ENCODE measurements around the gene C19orf12. TPM values are rescaled to one million over a fixed set of nuclear protein-coding genes. Genes with fewer than 3 reads are reported as not detected.

C19orf12 gene
- polyA plus RNA-seq, 1 donor = 23.8 TPM

DNA sequence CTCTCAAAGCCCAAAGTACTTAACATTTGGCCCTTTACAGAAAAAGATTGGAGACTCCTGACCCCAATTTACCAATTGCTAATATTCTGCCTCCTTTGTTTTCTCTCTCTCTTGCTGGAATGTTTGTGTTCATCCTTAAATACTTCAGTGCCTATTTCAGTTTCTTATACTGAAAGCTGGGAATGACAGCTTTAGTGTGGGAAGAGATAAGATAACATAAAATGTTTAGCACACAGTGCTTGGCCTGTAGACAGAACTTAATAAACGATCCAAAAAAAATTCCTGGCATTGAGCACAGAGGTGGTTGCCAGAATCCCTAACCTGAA, 52.8 kb downstream of the C19orf12 start:
- no peak for DNase-seq

DNA sequence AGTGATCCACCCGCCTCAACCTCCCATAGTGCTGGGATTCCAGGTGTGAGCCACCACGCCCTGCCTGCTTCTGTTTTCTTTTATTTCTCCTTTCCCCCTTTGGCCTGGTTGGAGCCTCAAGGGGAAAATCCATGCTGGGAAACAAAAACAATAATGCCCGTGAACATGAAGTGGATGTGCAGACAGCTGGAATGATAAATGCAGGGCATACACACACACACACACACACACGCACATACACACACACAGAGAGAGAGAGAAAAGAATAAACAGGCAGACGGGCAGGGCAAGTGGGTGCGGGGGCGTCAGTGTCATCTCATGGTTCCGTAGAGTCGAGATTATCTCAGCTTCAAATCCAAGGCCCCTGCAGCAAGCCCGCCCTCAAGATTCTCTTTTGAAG, 54.2 kb downstream of the C19orf12 start:
- no peak for DNase-seq

DNA sequence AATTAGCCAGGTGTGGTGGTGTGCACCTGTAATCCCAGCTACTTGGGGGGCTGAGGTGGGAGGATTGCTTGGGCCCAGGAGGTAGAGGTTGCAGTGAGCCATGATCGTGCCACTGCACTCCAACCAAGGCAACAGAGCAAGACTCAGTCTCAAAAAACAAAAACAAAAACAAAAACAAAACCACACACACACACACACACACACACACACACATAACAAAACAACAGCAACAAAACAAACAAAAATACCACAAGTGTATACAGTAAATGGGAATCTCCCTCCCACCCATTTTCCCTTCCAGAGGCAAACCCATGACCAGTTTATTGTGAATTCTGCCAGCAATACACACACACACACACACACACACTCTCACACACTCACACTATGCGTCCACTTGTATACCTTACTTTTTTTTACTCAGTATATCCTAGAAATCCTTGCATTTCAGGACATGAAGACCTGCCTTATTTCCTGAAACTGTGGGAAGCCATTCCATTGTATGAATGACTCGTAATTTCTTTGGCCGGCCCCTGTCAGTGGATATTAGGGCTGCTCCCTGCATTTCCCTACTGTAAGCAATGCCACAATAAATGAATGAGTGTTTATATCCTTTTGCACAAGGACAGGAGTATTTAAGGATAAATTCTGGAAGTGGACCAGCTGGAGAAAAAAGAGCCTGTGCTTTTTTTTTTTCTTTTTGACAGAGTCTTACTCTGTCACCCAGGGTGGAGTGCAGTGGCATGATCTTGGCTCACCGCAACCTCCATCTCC, 56.7 kb downstream of the C19orf12 start:
- no peak for DNase-seq

DNA sequence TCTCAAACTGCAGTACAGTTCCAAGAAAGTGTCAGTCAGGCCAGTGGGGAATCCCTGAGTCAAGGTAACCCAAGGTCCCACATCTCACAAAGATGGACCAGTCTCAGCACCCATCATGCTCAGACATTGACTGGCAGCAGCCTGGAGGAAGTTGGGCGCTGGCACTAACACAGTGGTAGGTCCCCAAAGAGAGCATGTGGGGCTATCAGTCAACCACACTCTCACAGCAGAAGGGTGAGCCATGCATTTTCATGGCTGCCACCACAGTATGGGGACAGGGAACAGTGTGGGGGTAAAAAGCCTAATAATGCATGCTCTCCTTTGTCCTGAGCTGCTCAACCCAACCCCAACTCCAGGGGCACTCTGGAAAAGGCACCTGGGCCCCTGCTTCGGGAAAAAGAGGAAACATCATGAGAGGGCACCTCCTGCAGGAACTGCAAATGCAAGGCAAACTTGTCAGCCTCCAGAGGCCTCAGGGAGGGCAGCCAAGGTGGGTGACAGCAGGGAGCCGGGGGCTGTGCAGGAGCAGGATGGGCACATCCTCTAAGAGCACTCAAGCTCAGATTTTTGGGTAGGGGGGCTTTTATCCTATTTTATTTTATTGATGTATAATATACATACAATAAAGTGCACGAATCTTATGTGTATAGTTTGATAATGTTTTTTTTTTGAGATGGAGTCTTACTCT, 59.3 kb downstream of the C19orf12 start:
- no peak for DNase-seq

DNA sequence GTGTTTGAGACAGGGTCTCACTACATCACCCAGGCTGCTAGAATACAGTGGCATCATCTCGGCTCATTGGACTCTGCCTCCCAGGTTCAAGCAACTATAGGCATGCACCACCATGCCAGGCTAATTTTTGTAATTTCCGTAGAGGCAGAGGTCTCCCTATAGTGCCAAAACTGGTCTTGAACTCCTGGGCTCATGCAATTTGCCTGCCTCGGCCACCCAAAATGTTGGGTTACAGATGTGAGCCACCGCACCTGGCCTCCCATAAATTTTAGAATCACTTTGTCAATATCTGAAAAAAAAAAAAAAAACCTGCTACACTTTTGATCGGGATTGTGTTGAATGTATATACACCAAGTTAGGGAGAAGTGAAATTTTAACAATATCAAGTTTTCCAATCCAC, 61.7 kb downstream of the C19orf12 start:
- no peak for DNase-seq

DNA sequence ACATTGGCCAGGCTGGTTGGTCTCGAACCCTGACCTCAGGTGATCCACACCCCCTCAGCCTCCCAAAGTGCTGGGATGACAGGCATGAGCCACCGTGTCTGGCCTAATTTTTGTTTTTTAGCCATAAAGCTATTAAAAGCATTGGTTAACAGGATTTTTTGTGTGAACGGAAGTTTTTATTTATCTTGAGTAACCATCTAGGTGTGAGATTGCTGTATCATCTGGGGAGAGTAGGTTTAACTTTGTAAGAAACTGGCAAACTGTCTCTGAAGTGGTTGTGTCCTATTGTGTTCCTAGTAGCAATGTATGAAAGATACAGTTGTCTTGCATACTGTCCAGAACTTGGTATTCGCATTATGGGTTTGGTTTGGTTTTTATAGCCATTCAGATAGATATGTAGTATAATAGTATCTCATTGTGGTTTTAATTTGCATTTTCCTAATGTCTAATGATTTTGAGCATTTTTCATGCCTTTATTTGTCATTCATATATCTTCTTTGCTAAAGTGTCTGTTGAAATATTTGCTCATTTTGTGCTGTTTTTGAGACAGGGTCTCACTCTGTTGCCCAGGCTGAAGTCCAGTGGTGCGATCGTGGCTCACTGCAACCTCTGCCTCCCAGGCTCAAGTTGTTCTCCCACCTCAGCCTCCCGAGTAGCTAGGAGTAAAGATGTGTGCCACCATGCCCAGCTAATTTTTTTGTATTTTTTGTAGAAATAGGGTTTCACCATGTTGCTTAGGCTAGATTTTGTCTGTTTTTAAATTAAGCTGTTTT, 63.3 kb downstream of the C19orf12 start:
- no peak for DNase-seq

DNA sequence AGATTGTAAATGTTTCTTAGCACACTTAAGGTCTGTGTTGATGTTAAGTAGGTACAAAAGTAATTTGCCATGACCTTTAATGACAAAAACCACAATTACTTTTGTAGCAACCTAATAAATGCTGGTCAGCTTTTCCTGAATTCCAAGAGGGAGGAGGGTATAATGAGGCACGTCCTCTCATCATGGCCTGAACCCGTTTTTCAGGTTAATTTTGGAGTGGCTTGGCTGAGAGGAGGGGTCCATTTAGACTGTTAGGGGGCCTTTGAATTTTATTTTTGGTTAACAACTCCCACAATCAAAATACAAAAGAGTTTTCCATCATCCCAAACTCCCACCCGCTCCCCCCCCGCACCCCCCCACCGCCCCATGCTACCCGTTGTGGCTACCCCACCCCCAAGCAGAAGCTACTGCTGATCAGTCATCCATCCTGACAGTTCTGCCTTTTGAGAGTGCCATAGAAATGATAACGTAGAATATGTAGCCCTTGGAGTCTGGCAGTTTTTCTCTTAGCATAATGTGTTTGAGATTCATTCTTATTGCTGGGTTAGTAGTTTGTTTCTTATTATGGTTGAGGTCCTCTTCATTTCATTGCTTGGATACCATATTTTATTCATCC, 64.2 kb downstream of the C19orf12 start:
- DNase-seq = no peak

Other genes with a start within 250 kb of the C19orf12 start
- gene VSTM2B, start 189.3 kb downstream of the C19orf12 start, polyA plus RNA-seq (ENCODE audit: insufficient read length) = 0.17 TPM
- 43.7 TPM for gene POP4, start 109.0 kb downstream of the C19orf12 start, polyA plus RNA-seq (ENCODE audit: insufficient read length)
- 4.4 TPM for gene PLEKHF1, start 49.8 kb downstream of the C19orf12 start, polyA plus RNA-seq (ENCODE audit: insufficient read length)
- 21.8 TPM for gene CCNE1, start 96.7 kb upstream of the C19orf12 start, polyA plus RNA-seq (ENCODE audit: insufficient read length)
- gene URI1, start 227.0 kb upstream of the C19orf12 start, polyA plus RNA-seq (ENCODE audit: insufficient read length) = 80.9 TPM